GM19043 (cell line): ENCODE results near the gene SYNJ2.

ENCODE experiments used
- ATAC-seq: cut with Tn5 transposase; IDR thresholded peaks from one replicate; pipeline ENCODE4 v1.9.1; 2021; ENCODE audit warnings: low read depth; ENCODE audit not compliant: unreplicated experiment

Gene SYNJ2

GRCh38 chr6:158039178-158039557, 57.5 kb downstream of the SYNJ2 start:
- ATAC-seq: no peak

- no peak for ATAC-seq
Observed at GRCh38 chr6:158039571-158040050, 57.9 kb downstream of the SYNJ2 start.

- ATAC-seq: no peak
Observed at GRCh38 chr6:158040051-158040803, 58.6 kb downstream of the SYNJ2 start.

DNA sequence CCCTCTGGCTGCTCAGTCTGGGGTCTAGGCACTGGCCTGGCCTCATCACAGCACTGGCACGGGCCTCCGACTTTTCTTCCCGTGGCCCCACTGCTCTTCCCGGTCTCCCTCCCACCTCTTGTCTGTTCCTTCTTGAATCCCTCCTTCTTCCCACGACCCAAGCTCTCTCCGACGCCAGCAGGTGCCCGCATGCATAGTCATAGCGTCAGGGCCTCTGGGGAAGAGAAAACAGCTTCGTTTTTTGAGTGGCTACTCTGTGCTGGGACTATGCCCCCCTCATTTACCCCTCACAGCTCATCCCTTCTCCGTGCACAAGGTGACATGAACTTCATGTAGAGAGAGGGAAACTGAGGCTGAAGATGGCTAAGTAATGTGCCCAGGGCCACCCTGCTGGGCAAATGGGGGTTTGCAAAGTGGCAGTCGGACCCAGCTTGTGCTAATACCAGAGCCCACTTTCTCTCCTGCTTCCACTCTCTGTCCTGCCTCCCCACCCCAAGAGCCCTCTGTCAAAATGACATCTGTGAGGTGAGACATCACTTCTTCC, 59.2 kb downstream of the SYNJ2 start:
- ATAC-seq: no peak

DNA sequence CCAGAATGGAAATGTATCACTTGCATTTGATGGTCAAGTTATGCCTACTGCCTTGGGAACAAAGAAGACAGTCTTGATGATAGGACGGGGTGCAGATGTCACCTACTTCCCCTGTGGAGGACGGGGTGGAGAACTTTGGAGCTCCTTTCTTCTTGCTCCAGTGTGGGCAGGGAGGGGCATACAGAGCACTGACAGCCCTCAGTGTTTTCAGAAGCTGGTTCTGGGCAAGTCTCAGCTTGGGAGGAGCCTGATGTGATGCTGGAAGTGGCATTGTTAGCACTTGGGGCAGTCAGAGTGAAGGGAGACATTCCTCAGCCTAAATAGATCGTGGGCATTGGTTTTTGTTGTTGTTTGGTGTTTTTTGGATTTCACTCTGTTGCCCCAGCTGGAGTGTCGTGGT, 59.7 kb downstream of the SYNJ2 start:
- no peak for ATAC-seq

- ATAC-seq: no peak
Observed at GRCh38 chr6:158041788-158042187, 60.1 kb downstream of the SYNJ2 start.

- no peak for ATAC-seq
Observed at GRCh38 chr6:158042245-158042798, 60.7 kb downstream of the SYNJ2 start.

DNA sequence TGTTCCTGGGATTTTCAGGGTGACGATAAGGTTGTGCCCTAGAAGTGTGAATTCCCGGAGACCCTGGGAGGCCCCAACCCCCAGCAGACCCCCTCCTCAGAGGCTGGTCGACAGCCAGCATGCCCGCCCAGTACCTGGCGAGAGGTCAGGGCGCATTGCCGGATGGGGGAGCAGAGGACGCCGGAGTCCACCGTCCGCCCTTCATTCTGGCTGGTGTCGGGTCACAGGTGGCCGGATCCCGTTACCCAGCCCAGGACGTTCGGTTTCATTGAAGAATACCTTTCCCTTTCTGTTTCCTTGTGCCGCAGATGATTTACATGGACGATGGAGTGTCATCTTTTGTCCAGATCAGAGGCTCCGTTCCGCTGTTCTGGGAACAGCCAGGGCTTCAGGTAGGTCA, 61.3 kb downstream of the SYNJ2 start:
- ATAC-seq: no peak

DNA sequence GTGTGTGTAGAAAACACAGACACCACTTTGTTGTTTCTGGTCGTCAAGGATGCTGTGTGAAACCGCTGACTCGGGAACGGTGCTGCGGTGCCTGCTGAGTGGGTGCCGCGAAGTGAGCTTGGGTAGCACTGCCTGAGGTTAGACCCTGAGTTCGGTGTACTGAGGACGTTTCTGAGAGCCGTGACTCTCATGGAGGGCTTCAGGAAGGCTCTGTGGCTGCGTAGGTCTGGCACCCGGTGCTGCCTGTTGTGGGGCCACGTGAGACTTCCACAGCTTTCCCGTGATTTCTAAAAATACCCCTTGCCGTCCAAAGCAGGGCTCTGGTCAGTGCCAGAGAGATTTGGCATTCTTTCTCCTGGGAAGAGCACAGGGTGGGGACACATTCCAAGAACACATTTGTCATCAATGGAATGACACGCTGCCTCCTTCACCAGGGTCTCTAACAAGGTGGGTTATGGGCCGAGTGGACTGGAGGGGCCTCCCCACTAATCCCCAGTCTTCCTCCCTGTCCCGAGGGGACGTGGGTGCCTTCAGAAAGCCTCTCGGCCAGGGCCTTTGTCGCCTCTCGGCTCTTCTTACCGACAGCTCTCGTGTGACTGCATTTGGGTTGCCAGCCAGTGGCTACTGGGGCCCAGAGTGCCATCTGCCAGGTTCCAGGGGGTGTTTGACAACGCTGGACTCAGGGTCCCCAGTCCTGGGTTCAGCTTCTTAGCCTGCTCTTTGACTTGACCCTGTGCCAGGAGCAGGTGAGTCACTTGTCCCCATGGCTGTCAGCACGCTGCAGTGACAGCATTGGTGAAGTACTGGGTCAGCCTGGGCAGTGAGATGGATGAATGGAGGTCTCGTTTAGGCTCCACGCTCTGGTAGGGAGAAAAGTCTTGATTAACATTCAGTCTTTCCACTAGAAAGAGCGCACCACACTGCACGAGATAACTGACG, 62.2 kb downstream of the SYNJ2 start:
- no peak for ATAC-seq

DNA sequence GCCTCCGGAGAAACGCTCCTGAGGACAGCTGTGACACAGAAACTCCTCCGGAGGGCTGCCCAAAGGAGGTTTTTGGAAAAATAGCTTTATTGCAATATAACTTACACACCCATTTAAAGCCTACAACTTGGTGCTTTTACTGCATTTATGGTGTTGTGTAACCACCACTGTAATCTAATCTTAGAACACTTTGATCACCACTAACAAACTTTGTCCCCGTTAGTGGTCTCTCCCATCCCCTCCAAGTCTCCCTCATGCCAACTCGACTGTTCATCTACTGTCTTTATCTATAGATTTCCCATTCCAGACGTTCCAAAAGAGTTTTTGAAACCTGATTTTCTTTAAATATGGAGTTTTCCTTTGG, 62.8 kb downstream of the SYNJ2 start:
- ATAC-seq: no peak

- no peak for ATAC-seq
Observed at GRCh38 chr6:158046201-158047126, 64.8 kb downstream of the SYNJ2 start.

DNA sequence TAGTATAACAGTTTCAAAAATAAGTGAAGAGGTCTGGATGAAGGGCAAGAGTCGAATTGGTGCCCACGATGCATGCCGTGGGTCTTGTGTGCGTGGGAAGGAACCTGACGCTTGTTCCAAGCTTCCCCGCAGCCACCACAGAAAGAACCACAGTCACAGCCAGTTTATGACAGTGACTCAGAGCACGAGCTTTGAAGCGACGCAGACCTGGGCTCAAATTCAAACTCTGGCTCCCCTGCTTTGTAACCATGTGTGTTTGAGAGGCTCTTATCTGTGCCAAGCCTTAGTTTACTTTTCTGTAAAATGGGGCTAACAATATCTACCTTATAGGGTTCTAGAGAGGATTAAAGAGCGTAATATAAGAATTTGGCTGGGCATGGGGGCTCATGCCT, 65.5 kb downstream of the SYNJ2 start:
- no peak for ATAC-seq

GRCh38 chr6:158047563-158048323, 66.1 kb downstream of the SYNJ2 start:
- no peak for ATAC-seq

- no peak for ATAC-seq
Observed at GRCh38 chr6:158048589-158048988, 66.9 kb downstream of the SYNJ2 start.

- no peak for ATAC-seq
Observed at GRCh38 chr6:158049055-158050028, 67.7 kb downstream of the SYNJ2 start.

DNA sequence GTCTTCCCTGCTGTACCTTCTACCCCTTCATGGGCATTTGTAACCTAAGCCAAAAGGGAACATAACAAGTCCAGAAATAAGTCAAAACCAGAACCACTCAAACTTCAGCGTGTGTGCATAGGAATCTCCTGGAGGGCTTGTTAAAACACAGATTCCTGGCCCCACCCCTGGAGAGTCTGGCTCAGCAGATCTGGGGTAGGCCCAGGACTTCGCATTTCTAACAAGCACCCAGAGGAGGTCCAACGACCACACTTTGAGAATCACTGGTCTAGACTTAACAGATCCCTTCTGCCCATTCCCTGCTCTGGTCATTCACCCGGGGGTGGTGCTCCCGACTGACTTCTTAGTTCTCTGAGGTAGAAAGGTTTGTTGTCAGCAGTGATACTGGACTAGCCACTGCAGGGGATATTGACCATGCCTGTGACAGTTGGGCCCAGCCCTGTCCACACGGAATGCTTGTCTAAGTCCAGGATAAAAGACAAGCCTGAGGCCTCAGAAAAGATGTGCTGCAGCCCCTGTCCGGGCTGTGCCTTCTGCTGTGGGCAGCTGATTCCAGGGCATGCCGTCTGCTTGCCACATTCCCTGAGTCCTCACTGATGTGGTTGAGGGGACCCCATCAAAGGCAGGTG, 68.6 kb downstream of the SYNJ2 start:
- ATAC-seq: no peak

DNA sequence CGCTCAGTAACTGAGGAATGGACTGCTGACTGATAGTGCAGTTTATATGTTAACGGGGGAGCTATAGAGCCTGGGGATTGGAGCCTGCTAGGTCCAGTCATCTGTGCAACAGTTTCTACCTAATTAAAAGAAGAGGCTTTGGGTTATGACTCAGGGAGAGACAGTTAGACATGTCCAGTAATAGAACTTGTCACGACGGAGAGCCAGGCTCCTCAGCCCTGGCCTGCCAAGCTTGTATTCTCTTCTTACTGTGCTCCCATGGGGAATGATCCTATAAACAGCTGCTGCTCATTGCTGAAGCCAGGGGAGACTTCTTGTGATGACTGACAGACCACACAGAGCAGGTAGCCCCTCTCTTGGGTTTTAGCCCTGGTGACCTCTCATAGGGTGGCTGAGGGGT, 69.3 kb downstream of the SYNJ2 start:
- ATAC-seq: no peak

DNA sequence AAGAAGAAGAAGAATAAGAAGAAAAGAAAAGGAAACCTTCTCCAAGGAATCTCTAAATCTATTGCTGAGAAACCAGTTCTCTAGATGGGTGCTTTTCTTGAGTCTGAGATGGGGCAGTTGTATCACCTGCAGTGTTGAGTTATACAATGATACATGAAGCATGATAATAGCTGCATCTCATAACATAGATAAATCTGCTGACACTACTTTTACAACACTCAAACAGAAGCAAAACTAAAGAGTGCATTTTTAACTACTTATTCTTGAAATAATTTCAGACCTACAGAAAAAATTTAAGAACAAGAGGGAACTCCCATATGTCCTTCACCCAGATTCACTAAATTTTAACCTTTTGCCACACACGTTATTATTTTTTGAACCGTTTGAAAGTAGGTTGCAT, 70.3 kb downstream of the SYNJ2 start:
- no peak for ATAC-seq
